GM19438 (cell line): ENCODE data around the gene SYNE1.

Experiments used
- ATAC-seq: cut with Tn5 transposase; IDR thresholded peaks from one replicate; pipeline ENCODE4 v1.9.1; 2021; ENCODE audit warnings: low read depth; ENCODE audit not compliant: unreplicated experiment

The SYNE1 gene

DNA sequence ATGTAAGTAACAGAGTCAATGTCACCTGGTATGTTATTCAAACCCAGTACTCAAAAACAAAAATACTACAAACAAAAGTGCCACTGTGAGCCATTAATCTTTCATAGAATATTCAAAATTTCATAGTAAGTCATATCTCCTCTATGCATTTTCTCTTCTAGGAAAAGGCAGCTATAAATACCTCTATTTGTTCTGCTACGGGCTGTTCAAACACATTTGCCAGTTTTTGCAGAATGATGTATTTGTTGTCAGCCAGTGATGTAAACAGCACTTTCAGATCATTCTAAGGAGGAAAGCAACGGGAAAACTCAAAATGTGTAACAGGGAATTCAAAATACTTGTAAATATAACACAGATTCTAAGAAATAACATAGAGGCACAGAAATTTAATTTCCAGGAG lies 388.2 kb downstream of the SYNE1 start:
- ATAC-seq, result no peak

- no peak for ATAC-seq
These were observed 390.4 kb downstream of the SYNE1 start for GRCh38 chr6:152246554-152247337.

DNA sequence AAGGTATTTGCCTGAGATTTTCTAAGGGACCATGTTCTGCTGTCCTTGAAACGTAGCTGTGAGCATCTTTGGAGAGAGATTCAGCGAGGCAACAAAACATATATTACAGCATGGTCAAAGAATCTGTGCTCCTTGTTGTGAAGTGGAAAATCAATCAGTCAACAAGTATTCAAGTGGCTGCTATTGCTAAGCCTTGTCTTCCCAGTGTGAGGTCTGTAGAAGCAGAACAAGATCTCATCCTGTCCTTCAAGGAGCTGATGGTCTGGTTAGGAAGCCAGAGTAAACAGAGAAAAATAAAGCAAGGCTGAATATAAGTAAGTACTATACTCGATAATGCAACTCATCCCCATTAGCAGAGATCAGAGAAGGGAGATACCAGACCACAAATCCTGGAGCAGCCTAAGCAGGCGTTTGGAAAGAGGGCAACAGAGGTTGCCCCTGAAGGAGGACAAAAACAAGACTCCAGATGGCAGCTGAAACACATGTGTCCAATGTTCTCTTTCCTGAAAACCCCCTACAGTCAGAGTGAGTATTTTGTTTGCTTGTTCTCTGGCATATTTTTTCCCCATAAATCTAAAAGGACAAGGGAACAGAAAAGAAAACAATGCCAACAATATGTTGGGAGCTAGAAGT lies 392.0 kb downstream of the SYNE1 start:
- ATAC-seq, result no peak

DNA sequence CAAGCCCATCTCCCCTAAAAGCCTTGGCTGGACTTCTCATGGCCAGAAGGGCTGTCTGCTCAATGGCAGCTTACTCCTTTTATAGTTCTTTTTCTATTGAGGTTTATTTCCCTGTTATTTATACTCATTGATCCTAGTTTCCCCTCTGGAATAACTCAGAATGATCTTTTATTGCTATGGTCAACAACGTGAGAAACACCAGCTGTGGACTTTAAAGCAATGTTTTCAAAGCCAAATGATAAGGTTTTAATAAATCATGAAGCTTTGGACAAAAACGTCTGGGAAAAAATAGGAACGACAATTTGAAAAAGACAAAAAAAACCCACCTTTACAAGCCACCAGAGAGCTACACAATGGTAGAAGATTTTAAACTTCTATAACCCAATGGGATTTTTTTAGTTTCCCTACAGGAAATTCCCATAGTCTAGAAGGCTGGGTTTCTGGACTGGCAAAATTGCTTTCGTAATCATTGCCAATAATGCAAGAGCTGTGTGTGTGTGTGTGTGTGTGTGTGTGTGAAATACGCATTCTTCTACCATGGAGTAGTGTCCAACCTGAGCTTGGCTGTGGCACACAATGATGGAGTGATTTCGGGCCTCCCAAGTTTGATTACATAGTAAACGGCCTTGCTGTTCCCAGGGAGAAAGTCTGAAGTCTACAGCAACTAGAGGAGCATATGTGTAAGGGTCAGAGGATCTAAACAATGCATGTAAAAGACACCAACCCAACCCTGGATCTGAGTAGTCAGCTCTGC lies 396.0 kb downstream of the SYNE1 start:
- no peak for ATAC-seq

GRCh38 chr6:152240436-152240835 lies 396.7 kb downstream of the SYNE1 start:
- ATAC-seq, result no peak

- no peak for ATAC-seq
These were observed 400.6 kb downstream of the SYNE1 start for GRCh38 chr6:152236370-152237097.

- no peak for ATAC-seq
These were observed 403.4 kb downstream of the SYNE1 start for GRCh38 chr6:152233547-152234320.

GRCh38 chr6:152232501-152233151 lies 404.5 kb downstream of the SYNE1 start:
- ATAC-seq, result no peak

GRCh38 chr6:152229330-152229729 lies 407.8 kb downstream of the SYNE1 start:
- ATAC-seq, result no peak

DNA sequence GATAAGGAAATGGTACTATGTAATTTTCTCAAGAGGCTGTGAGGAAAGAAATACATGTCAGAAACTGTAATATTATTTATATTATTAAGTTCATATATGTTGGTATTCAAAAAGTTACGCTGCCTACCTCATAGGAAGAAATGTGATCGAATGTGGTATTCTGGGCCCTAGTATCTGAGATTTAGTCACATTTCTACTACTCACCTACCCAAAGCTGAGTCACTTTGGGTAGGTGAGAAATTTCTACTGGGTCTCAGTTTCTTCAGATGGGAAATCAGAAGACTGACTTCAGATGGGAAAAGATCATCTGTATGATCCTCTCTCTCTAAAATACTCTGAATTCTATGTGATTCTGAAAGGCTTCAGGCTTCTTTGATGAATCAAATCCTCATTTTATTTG lies 411.0 kb downstream of the SYNE1 start:
- no peak for ATAC-seq

GRCh38 chr6:152225241-152225934 lies 411.8 kb downstream of the SYNE1 start:
- ATAC-seq, result no peak

GRCh38 chr6:152223636-152224035 lies 413.5 kb downstream of the SYNE1 start:
- ATAC-seq, result no peak

GRCh38 chr6:152221806-152222628 lies 415.1 kb downstream of the SYNE1 start:
- no peak for ATAC-seq

- ATAC-seq, result no peak
These were observed 416.4 kb downstream of the SYNE1 start for GRCh38 chr6:152220786-152221185.

DNA sequence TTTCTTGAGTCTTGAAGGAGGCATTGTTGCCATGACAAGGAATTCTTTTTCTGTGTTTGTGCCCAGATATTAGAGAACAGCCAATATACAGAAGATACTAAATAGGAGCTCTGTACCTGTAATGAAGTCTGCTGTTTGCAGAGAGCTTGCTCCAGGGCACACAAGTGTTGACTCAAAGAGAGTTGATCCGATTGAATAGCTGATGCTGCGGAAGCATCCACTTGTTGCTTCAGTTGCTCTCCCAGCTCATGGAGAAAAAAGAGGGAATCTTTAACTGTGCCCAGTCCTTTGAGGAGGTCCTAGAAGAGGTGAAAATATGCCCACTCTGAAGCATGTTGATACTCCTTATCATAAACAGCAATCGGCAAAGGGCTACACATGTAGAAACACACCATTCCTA lies 418.3 kb downstream of the SYNE1 start:
- ATAC-seq, result no peak

GRCh38 chr6:152212437-152212836 lies 424.7 kb downstream of the SYNE1 start:
- ATAC-seq, result no peak

DNA sequence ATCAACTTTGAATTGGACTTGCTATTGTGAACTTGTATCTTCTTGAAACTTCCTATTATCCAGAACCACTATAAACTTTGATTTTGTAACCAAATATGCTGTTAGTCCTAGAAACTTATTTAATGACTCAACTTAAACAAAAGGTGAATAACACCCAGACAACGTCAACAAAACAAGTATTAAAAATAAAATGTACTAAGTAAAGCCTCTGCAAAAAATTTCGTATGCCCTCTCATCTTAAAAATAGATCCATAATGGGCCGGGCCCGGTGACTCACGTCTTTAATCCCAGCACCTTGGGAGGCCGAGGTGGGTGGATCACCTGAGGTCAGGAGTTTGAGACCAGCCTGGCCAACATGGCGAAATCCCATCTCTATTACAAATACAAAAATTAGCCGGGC lies 428.0 kb downstream of the SYNE1 start:
- ATAC-seq, result no peak
